Measurements from ENCODE around the gene GAS7. TPM values are rescaled to one million over a fixed set of nuclear protein-coding genes. Genes with fewer than 3 reads are reported as not detected.

Gene GAS7
- total and polyA plus RNA-seq, 9 of the 15 experiments (the other 6 are each of a cell fraction or from before 2014, with no cell fraction given), result 0.11 to 0.33 TPM; not detected in 7

DNA sequence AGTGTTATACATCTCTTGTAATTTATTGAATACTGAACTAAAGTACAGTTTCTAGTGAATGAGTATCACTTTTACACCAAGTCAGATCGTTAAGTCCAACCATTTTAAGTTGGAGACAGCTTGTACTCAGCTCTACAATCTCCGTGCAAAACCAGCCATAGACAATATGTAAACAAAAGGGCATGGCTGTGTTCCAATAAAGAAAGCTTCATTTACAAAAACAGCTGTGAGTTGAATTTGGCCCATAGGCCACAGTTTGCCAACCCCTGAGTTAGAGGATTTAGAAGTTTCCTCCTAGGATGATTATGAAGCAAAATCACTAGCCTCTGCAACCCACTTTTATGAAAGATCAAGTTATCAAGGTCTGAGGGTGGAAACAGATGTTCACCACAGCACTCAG is 187.7 kb downstream of the GAS7 start (continued):
- TF ChIP-seq CREM (IDR thresholded peaks at IDR 0.05; ENCODE audit: low read depth) (no peak), ZNF778 (CRISPR knock-in tag; IDR thresholded peaks at IDR 0.05) (no peak), TEAD4 (IDR thresholded peaks at IDR 0.05; ENCODE audit: low read length) (no peak), TEAD4 (CRISPR knock-in tag; IDR thresholded peaks at IDR 0.05; ENCODE audit: borderline replicate concordance) (no peak), CEBPG (CRISPR knock-in tag; IDR thresholded peaks at IDR 0.05) (no peak), CEBPG (tag; conservative IDR thresholded peaks at IDR 0.05 in 1 of 2, IDR thresholded peaks at IDR 0.05 in 1 of 2) (no peak), MYNN (IDR thresholded peaks at IDR 0.05) (no peak), MYNN (CRISPR knock-in tag; IDR thresholded peaks at IDR 0.05) (no peak)

DNA sequence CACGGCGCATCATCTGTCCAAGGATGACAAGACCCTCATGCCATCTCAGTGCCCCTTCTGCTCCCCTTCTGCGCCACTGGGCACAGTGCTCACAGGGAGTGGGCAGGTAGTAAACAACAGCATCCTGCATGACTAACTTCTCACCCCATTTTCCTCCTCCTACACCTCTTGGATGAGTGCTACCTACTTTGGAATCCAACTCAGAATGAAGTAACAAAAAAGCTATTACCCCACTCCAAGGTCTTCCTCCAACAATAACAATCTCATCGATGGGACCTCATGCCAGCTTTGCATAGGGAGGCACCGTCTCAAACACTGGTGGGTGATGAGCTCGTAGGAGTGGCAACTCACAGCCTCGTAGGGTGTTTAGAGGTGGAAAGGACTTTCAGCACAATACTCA is 194.7 kb downstream of the GAS7 start:
- no peak overlapping the region for H3K4me2 ChIP-seq (ENCODE audit: insufficient read depth, low read length)
- ChIA-PET CTCF (ENCODE audit: low intra/inter-chr PET ratio) (interaction anchor here (0.7 kb wide), 1 partner anchor 9 kb away, joined by 3 read pairs; no protein-coding TSS in a partner anchor), POLR2A (no interaction called here)
- H3K79me2 ChIP-seq (ENCODE audit: control insufficient read depth, insufficient read depth, low read length), result no peaks in the 10 kb centered on the region
- ATAC-seq (no peak), FAIRE-seq (no peak), DNase-seq (ENCODE audit: extremely low read depth in 1 of 4, low spot score in 3 of 4) (no peak)
- no TSS peak for BruUV-seq (replicated peaks)
- no peaks in the 10 kb centered on the region for H3K4me1 ChIP-seq (replicated peaks in 1 of 2; ENCODE audit: control insufficient read depth in 2 of 2, insufficient read depth in 2 of 2, low read length in 2 of 2)
- in situ Hi-C loops (cut with MboI) (no loop called here), intact Hi-C loops (cut with micrococcal nuclease) (no loop called here)
- H3K27me3 ChIP-seq (ENCODE audit: control insufficient read depth in 2 of 2, insufficient read depth in 2 of 2, low read length in 2 of 2), result no peaks in the 10 kb centered on the region
- no peaks in the 10 kb centered on the region for H3K36me3 ChIP-seq (ENCODE audit: control insufficient read depth, insufficient read depth, low read length)
- H3K9ac ChIP-seq (ENCODE audit: insufficient read depth in 1 of 2, low read depth in 2 of 2, low read length in 2 of 2), result no peak overlapping the region
- H4K20me1 ChIP-seq (replicated peaks; ENCODE audit: control insufficient read depth, insufficient read depth, low read length), result no peaks in the 10 kb centered on the region
- H2AFZ ChIP-seq (ENCODE audit: low read depth, low read length), result no peak overlapping the region
- no peaks in the 10 kb centered on the region for H3K9me1 ChIP-seq (ENCODE audit: control insufficient read depth, insufficient read depth, low read length)
- 0% methylated on average over 7 of the region's 7 CpGs for WGBS (ENCODE audit: insufficient coverage, low coverage, missing lambda C conversion rate)
- H3K4me3 ChIP-seq, result no peak overlapping the region
- H3K9me3 ChIP-seq (replicated peaks; ENCODE audit: control insufficient read depth, insufficient read depth, low read depth, low read length), result no peaks in the 10 kb centered on the region
- H3K27ac ChIP-seq (ENCODE audit: extremely low read depth, low read depth, low read length), result no peak overlapping the region
- no peak for TF ChIP-seq SMARCA5 (IDR thresholded peaks at IDR 0.05)
- TF ChIP-seq, protein P1, sequence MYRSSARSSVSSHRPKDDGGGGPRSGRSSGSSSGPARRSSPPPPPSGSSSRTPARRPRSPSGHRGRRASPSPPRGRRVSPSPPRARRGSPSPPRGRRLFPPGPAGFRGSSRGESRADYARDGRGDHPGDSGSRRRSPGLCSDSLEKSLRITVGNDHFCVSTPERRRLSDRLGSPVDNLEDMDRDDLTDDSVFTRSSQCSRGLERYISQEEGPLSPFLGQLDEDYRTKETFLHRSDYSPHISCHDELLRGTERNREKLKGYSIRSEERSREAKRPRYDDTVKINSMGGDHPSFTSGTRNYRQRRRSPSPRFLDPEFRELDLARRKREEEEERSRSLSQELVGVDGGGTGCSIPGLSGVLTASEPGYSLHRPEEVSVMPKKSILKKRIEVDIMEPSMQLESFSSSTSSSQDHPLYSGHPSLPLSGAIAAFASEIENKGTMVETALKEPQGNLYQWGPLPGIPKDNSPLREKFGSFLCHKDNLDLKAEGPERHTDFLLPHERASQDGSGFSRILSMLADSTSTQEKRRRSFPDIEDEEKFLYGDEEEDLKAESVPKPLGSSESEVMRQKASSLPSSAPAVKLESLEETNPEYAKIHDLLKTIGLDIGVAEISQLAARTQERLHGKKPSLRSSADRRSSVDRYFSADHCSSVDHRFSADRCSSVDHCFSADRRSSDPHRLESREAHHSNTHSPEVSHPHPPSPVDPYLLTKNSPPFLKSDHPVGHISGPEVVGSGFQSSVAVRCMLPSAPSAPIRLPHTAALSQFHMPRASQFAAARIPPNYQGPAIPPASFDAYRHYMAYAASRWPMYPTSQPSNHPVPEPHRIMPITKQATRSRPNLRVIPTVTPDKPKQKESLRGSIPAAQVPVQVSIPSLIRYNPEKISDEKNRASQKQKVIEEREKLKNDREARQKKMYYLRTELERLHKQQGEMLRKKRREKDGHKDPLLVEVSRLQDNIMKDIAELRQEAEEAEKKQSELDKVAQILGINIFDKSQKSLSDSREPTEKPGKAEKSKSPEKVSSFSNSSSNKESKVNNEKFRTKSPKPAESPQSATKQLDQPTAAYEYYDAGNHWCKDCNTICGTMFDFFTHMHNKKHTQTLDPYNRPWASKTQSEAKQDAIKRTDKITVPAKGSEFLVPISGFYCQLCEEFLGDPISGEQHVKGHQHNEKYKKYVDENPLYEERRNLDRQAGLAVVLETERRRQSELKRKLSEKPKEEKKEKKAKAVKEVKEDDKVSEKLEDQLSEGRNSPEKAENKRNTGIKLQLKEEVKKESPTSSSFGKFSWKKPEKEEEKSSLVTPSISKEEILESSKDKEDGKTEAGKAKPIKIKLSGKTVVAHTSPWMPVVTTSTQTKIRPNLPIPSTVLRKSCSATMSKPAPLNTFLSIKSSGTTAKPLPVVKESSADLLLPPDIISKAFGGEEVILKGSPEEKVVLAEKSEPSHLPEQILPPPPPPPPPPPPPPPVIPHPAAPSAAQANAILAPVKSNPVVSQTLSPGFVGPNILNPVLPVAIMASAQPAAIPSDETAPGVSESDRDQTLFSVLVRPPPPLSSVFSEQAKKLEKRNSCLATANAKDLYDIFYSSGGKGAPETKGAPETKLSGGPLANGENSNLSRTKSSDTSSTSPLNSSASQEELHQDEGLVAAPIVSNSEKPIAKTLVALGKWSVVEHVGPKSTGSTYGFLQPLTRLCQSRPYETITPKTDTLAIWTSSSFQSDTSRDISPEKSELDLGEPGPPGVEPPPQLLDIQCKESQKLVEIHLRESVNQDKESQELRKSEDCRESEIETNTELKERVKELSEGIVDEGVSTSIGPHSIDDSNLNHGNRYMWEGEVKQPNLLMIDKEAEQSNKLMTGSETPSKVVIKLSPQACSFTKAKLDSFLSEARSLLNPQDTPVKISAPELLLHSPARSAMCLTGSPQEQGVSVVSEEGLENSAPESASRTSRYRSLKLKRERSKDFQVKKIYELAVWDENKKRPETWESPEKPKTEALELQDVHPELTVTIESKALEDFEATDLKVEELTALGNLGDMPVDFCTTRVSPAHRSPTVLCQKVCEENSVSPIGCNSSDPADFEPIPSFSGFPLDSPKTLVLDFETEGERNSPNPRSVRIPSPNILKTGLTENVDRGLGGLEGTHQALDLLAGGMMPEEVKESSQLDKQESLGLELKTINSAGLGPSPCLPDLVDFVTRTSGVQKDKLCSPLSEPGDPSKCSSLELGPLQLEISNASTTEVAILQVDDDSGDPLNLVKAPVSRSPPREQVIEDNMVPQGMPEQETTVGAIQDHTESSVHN (IDR thresholded peaks at IDR 0.05; ENCODE audit: borderline replicate concordance in 1 of 2, low read depth in 1 of 2), result no peak
- TF ChIP-seq, protein P2, sequence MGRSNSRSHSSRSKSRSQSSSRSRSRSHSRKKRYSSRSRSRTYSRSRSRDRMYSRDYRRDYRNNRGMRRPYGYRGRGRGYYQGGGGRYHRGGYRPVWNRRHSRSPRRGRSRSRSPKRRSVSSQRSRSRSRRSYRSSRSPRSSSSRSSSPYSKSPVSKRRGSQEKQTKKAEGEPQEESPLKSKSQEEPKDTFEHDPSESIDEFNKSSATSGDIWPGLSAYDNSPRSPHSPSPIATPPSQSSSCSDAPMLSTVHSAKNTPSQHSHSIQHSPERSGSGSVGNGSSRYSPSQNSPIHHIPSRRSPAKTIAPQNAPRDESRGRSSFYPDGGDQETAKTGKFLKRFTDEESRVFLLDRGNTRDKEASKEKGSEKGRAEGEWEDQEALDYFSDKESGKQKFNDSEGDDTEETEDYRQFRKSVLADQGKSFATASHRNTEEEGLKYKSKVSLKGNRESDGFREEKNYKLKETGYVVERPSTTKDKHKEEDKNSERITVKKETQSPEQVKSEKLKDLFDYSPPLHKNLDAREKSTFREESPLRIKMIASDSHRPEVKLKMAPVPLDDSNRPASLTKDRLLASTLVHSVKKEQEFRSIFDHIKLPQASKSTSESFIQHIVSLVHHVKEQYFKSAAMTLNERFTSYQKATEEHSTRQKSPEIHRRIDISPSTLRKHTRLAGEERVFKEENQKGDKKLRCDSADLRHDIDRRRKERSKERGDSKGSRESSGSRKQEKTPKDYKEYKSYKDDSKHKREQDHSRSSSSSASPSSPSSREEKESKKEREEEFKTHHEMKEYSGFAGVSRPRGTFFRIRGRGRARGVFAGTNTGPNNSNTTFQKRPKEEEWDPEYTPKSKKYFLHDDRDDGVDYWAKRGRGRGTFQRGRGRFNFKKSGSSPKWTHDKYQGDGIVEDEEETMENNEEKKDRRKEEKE (IDR thresholded peaks at IDR 0.05; ENCODE audit: borderline replicate concordance in 1 of 2, control insufficient read depth in 1 of 2, low read depth in 2 of 2, low read length in 1 of 2), result no peak
